HG03175 (cell line): Measurements from ENCODE around the gene CMTM3.
"Not testable (repeated sequence)": the region's sequence is repeated elsewhere in the genome, so short reads cannot be mapped to it uniquely, and the experiment has no call there.

Experiments used
- ATAC-seq: cut with Tn5 transposase; IDR thresholded peaks from one replicate; pipeline ENCODE4 v1.9.1; 2021; ENCODE audit warnings: mild to moderate bottlenecking, moderate library complexity; ENCODE audit not compliant: unreplicated experiment

Gene CMTM3

GRCh38 chr16:66608241-66609138, 4.0 kb downstream of the CMTM3 start:
- no peak for ATAC-seq

GRCh38 chr16:66609139-66609510, 4.6 kb downstream of the CMTM3 start:
- no peak for ATAC-seq

DNA sequence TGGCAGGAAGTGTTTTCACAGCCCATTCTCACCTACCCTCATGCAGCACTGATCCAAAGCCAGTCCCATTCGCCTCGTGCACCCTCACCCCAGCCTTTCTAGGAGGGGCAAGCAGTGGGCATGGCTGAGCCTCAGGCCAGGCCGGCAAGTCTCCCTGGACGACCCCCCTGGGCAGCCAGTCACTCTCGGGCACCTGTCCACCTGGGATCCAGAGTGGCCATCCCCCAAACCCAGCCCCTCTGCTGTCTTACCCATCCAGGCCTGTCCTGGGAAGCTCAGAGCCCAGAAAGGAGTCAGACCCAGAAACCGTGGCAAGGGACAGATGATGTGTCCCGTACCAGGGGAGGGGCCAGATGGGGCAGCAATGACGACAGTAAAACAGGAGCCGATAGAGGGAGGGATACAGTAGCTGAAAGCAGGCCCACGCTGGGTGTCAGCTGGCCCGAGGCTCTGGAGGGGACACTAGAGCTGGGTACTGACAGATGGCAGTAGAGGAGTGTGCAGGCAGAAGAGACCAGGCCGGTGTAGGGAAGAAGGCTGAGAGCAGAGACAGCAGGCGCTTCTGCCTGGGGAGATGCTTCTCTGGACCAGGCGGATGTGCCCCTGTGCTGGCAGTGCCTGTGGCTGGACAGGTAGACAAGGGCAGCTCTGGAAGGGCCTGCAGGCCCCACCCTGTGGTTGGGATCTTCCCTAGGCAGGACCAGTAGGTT, 5.8 kb downstream of the CMTM3 start:
- ATAC-seq = no peak

GRCh38 chr16:66611911-66612310, 7.4 kb downstream of the CMTM3 start:
- not testable (repeated sequence) for ATAC-seq

DNA sequence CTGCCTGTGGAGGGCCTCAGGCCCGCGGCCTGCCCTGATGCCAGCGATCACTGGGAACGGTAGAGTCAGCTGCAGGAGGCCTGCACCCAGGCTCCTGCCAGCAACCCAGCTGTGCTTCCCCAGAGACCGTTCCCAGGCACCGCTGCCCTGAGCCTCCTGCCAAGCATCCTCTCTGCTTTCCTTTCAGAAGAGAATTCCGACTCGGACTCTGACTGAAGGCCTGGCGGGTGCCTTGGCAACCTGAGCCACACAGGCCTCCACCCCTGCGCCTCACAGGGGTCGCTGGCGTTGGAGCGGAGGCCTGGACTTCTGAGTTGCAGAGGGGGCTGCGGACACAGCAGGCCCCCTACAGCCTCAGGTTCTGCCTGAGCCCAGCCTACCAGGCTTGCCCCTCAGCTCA, 7.9 kb downstream of the CMTM3 start:
- ATAC-seq = no peak

- no peak for ATAC-seq
Measured at GRCh38 chr16:66614161-66614802, 9.8 kb downstream of the CMTM3 start.

- ATAC-seq = no peak
Measured at GRCh38 chr16:66616169-66616568, 11.7 kb downstream of the CMTM3 start.

DNA sequence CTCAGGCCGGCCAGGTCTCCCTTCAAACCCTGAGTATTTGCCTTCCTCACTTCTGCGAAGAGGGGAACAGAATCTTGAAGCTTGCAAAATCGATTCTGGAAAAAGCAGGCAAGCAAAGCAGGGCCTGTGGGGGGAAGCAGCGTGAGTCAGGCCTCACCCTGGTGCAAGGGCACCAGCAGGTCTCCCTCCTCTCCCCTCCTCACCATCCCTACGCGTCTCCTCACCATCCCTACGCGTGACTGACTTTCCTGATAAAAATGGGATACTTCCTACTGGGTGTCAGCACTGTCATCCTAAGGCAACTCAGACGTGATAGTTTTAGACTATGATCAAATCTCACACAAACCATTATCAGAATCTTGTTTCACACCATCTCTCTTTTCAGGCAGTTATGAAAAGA, 12.1 kb downstream of the CMTM3 start:
- ATAC-seq = no peak

GRCh38 chr16:66617010-66617434, 12.5 kb downstream of the CMTM3 start:
- ATAC-seq = no peak

- ATAC-seq = no peak
Measured at GRCh38 chr16:66617728-66618127, 13.2 kb downstream of the CMTM3 start.

DNA sequence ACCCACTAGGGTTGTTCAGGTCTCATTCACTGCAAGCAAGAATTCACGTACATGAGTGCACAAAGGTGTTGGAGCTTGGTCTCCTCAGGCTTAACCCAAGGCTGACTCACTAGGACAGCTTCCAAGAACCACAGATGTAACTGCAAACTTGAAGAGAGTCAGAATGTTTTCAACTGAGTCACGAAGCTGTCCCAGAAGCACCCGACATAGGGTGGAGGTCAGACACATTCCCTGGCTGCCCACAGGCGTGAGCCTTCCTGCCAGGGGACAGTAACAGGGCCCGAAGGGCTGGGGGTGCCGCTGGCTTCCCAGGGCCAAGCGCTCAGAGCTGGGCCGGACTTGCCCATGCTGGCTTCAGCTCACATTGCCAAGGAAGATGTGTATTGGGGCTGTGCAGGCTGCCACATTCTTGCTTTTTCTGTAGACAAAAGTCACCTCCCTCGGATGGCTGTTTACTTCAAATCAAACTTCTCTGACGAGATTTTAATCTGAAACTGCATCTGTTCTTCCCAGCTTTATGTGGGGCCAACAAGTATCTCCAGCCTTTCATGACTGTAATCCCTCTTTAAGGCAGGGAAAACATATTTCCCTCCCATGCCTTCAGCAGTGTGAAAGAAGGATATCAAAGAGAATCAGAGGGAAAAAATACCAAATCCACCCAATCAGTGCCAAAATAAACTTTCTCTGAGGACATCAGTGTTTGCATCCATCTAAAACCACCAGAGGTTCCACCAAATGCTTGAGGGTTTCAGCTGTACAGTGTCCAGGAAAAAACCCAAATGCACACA, 14.3 kb downstream of the CMTM3 start:
- no peak for ATAC-seq

DNA sequence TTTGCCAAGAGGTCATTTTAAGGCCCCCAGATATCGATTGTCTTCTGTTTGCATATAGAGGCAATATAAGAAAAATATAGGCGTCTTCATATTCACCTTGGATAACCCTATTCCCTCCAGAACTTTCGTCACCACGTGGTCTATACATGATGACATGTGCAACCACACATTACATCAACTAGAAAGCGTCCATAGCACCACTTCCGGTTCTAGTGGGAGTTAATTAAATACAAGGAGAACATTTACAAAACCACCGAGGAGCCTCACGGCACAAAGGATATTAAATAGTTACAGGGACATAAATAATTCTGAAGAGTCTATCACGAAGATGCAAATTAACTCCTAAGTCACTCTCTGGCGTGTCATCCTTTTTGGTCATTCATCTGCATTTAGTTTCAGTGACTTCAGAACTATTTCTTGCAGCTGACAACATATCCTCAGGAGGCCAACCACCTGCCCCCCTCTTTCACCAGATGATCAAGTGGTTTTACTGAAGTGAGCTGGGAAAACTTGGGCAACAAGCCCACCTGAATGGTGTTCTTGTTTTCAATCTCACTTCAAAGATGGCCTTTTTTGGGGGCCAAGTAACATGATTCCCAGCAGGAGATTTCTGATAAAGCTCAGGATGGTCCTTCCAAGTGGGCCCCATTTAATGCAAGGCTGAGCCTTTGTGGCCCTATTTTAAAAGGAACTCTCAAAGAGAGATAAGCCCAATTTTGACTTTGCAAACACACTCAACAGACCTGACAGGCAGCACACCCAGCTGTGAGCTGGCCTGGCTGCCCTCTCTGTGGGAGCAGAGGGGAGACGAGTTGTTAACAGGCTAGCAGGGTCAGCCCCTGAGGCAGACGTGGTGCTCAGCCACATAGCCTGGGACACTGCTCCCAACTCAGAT, 15.3 kb downstream of the CMTM3 start:
- no peak for ATAC-seq

DNA sequence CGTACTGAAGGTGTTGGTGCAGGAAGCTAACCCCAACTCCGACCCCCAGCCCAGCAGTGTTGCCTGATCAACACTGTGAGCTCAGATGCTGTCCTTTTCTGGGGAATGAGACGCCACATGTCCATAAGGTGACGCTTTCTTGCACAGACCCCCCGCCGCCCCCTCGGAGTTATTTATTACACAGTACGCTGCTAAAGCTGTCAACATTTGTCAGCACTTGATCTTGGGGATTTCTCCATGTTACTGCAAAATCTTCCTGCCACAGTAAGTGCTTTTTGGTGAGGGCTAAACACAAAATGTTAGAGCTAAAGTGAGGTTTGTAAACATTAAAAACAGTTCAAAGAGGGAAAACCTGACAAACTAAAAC, 15.9 kb downstream of the CMTM3 start:
- ATAC-seq = no peak

GRCh38 chr16:66621973-66622372, 17.5 kb downstream of the CMTM3 start:
- ATAC-seq = no peak

GRCh38 chr16:66622863-66623262, 18.4 kb downstream of the CMTM3 start:
- no peak for ATAC-seq

DNA sequence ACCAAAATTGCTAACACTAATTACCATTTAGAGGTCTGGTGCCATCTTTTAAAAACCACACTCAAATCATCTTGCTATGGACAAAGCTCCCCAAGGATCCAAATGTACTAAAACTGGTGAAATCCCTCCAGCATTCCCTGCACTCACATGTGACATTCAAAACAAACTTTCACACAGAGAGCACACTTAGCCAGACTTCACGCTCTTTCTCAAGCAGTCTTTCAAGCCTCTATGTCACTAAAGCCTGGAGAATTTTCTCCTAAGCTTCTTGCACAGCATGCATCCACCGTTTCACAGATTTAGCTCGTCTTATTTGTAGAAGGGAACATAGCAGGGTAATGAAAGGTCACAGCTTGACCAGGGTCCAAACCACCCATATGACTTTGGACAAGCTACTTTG, 19.3 kb downstream of the CMTM3 start:
- no peak for ATAC-seq

DNA sequence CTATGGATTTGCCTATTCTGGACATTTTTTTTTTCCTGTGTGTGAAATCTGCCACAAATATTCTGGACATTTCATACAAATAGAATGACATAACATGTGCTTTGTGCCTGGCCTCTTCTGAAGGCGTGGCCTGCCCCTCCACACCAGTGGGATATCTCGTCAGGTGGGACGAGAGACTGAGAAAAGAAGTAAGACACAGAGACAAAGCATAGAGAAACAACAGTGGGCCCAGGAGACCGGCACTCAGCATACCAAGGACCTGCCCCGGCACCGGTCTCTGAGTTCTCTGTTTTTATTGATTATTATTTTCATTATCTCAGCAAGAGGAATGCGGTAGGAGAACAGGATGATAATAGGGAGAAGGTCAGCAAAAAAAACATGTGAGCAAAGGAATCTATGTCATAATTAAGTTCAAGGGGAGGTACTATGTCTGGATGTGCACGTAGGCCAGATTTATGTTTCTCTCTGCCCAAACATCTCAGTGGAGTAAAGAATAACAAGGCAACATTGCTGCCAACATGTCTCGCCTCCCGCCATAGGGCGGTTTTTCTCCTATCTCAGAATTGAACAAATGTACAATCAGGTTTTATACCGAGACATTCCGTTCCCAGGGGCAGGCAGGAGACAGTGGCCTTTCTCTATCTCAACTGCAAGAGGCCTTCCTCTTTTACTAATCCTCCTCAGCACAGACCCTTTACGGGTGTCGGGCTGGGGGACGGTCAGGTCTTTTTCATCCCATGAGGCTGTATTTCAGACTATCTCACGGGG, 23.3 kb downstream of the CMTM3 start:
- ATAC-seq = not testable (repeated sequence)

DNA sequence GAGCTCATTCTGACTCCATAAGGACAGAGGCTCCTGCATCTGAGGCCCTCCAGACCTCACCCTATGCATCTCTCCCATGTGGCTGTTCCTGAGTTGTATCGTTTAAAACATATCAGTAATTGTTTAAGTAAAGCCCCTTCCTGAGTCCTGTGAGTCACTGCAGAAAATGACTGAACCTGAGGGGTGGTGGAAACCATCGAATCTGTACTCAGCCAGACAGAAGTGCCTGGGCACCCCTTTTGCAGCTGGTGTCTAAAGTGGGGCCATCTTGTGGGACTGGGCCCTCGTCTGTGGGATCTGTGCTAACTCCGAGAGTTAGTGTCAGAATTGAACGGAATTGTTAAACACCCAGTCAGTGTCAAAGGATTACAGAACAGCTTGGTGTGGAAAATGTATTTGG, 25.4 kb downstream of the CMTM3 start:
- ATAC-seq = no peak

DNA sequence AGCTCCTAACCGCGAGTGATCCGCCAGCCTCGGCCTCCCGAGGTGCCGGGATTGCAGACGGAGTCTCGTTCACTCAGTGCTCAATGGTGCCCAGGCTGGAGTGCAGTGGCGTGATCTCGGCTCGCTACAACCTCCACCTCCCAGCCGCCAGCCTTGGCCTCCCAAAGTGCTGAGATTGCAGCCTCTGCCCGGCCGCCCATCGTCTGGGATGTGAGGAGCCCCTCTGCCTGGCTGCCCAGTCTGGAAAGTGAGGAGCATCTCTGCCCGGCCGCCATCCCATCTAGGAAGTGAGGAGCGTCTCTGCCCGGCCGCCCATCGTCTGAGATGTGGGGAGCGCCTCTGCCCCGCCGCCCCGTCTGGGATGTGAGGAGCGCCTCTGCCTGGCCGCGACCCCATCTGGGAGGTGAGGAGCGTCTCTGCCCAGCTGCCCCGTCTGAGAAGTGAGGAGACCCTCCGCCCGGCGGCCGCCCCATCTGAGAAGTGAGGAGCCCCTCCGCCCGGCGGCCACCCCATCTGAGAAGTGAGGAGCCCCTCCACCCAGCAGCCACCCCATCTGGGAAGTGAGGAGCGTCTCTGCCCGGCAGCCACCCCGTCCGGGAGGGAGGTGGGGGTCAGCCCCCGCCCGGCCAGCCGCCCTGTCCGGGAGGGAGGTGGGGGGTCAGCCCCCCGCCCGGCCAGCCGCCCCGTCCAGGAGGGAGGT, 26.2 kb downstream of the CMTM3 start:
- ATAC-seq = not testable (repeated sequence)
